Common myeloid progenitor, CD34-positive (primary cell): ENCODE results near the gene DNASE1L2. TPM values are rescaled to one million over a fixed set of nuclear protein-coding genes. Genes with fewer than 3 reads are reported as not detected.

Experiments
- CTCF ChIA-PET: fragments of 350-600 bp; sonication (Branson Sonifier 250); formaldehyde crosslinking; loops from one replicate; lab custom pipeline; 2021; ENCODE audit warnings: antibody characterized with exemption; lab: Charles Lee
- POLR2A ChIA-PET: fragments of 350-600 bp; sonication (Branson Sonifier 250); formaldehyde crosslinking; loops from one replicate; lab custom pipeline; 2021; ENCODE audit warnings: antibody characterized with exemption; lab: Charles Lee
- DNase-seq, 3 donors: peaks; one replicate each; pipeline versions ENCODE4 v3.0.0 to v3.0.0-alpha.2; 2013
- H3K27ac ChIP-seq, 2 experiments: 1 replicate in 1 of 2; 2 replicates in 1 of 2; pipeline ENCODE4 v1.7.0; 2013; ENCODE audit warnings: inconsistent platforms in 2 of 2, low read length in 2 of 2, mild to moderate bottlenecking in 2 of 2, low read depth in 1 of 2, moderate library complexity in 1 of 2; ENCODE audit not compliant: severe bottlenecking in 2 of 2, insufficient read depth in 1 of 2, poor library complexity in 1 of 2
- H3K27me3 ChIP-seq, 5 experiments: replicated peaks in 2 of 5; 1 replicate in 3 of 5; 2 replicates in 2 of 5; pipeline versions ENCODE4 v1.6.1 to v1.7.0; 2013; ENCODE audit warnings: low read length in 4 of 5, mild to moderate bottlenecking in 2 of 5, moderate library complexity in 2 of 5, inconsistent platforms in 1 of 5; ENCODE audit not compliant: insufficient read depth in 5 of 5, control insufficient read depth in 4 of 5
- H3K36me3 ChIP-seq, 4 experiments: 1 replicate in 2 of 4; 2 replicates in 2 of 4; pipeline versions ENCODE4 v1.6.1 to v1.7.0; 2013; ENCODE audit warnings: low read length in 3 of 4, control low read depth in 1 of 4, mild to moderate bottlenecking in 1 of 4; ENCODE audit not compliant: control insufficient read depth in 4 of 4, insufficient read depth in 4 of 4
- H3K4me1 ChIP-seq, 4 experiments: 1 replicate in 3 of 4; 2 replicates in 1 of 4; pipeline versions ENCODE4 v1.6.1 to v1.7.1; 2013; ENCODE audit warnings: low read length in 3 of 4, mild to moderate bottlenecking in 3 of 4, control low read depth in 1 of 4, inconsistent platforms in 1 of 4, moderate library complexity in 1 of 4; ENCODE audit not compliant: control insufficient read depth in 4 of 4, insufficient read depth in 4 of 4; ENCODE audit errors: control extremely low read depth in 1 of 4
- H3K4me3 ChIP-seq, 7 experiments: 1 replicate in 4 of 7; 2 replicates in 3 of 7; pipeline versions ENCODE4 v1.5.1 to v1.7.0; 2013; ENCODE audit warnings: mild to moderate bottlenecking in 7 of 7, low read length in 6 of 7, moderate library complexity in 6 of 7, inconsistent platforms in 2 of 7, low read depth in 2 of 7, control low read depth in 1 of 7; ENCODE audit not compliant: insufficient read depth in 4 of 7, control insufficient read depth in 1 of 7; ENCODE audit errors: extremely low read depth in 1 of 7
- H3K9me3 ChIP-seq, 5 experiments: 1 replicate in 4 of 5; 2 replicates in 1 of 5; pipeline versions ENCODE4 v1.6.1 to v1.7.1; 2013; ENCODE audit warnings: low read length in 4 of 5, mild to moderate bottlenecking in 2 of 5, inconsistent platforms in 1 of 5, low read depth in 1 of 5, moderate library complexity in 1 of 5; ENCODE audit not compliant: control insufficient read depth in 4 of 5, insufficient read depth in 2 of 5; ENCODE audit errors: control extremely low read depth in 1 of 5
- WGBS: methylation state at CpG from one replicate; pipeline ENCODE4 v1.1.5; 2013; ENCODE audit not compliant: insufficient coverage; 5-methylcytosine and 5-hydroxymethylcytosine counted together
- polyA plus RNA-seq: library from polyadenylated mRNA; unstranded; fragments of 120-200 nt; gene quantifications from one replicate; pipeline ENCODE4 v1.2.1, GENCODE V29; 2013

The DNASE1L2 gene
- polyA plus RNA-seq: 0.16 TPM

- POLR2A ChIA-PET: interaction anchor here (0.8 to 1.4 kb wide), 2 partner anchors 13 to 15 kb away, joined by 3 read pairs; partner anchors contain the start of genes E4F1 and ECI1
- Histone ChIP-seq H3K4me1 (peaks cover 0 to 18% (median 8%) of the 10 kb centered on the region in 4 experiments), H3K9me3 (no peaks in the 10 kb centered on the region), H3K4me3 (peak within 1 kb of the TSS in 4 of 7 experiments; percentile 23 to 48 (median 42)), H3K36me3 (peaks cover 6 to 46% (median 28%) of the 10 kb centered on the region in 4 experiments), H3K27me3 (peaks cover 0 to 43% (median 12%) of the 10 kb centered on the region in 5 experiments), H3K27ac (no peak within 1 kb of the TSS)
- CTCF ChIA-PET: interaction anchor here (1.5 to 1.7 kb wide), 2 partner anchors 11 to 16 kb away, joined by 4 to 7 read pairs; no protein-coding TSS in a partner anchor
- no peak for DNase-seq
- WGBS: 8% methylated on average over 58 of the region's 64 CpGs
Observed at GRCh38 chr16:2236337-2237101, at the start of gene DNASE1L2. Gene DNASE1L2, plus strand, starts transcription at chr16:2236444. Its CDS starts 373 bp downstream, at chr16:2236817.

GRCh38 chr16:2186505-2186904 lies 49.7 kb upstream of the DNASE1L2 start:
- CTCF ChIA-PET: interaction anchor here (1.9 kb wide), 1 partner anchor 8 kb away, joined by 5 read pairs; no protein-coding TSS in a partner anchor
- 98% methylated on average over 18 of the region's 20 CpGs for WGBS
- POLR2A ChIA-PET: no interaction called here
- DNase-seq: no peak
- Histone ChIP-seq H3K9me3 (no peaks in the 10 kb centered on the region), H3K4me3 (no peak overlapping the region), H3K27me3 (no peaks in the 10 kb centered on the region), H3K27ac (no peak overlapping the region), H3K36me3 (no peaks in the 10 kb centered on the region), H3K4me1 (no peaks in the 10 kb centered on the region)

- ChIA-PET POLR2A (no interaction called here), CTCF (interaction anchor here (1.4 kb wide), 1 partner anchor 65 kb away, joined by 4 read pairs; the partner anchor contains the start of gene ECI1)
- no peak for DNase-seq
Observed at GRCh38 chr16:2187212-2187611, 49.0 kb upstream of the DNASE1L2 start.

GRCh38 chr16:2188395-2188794 lies 47.8 kb upstream of the DNASE1L2 start:
- ChIA-PET CTCF (interaction anchor here (1.4 kb wide), 1 partner anchor 63 kb away, joined by 4 read pairs; the partner anchor contains the start of gene ECI1), POLR2A (interaction anchor here (0.6 to 0.7 kb wide), 2 partner anchors 24 to 142 kb away, joined by 5 read pairs; no protein-coding TSS in a partner anchor)
- Histone ChIP-seq H3K36me3 (no peaks in the 10 kb centered on the region), H3K9me3 (no peaks in the 10 kb centered on the region), H3K4me3 (no peak overlapping the region), H3K27ac (no peak overlapping the region), H3K27me3 (peaks cover 0 to 3% (median 0%) of the 10 kb centered on the region in 5 experiments), H3K4me1 (no peaks in the 10 kb centered on the region)
- DNase-seq: no peak
- WGBS: 100% methylated on average over 4 of the region's 8 CpGs

More at GRCh38 chr16:2187212-2187611, 49.0 kb upstream of the DNASE1L2 start:
- H3K27me3 ChIP-seq: no peaks in the 10 kb centered on the region
- H3K36me3 ChIP-seq: no peaks in the 10 kb centered on the region
- WGBS: 88% methylated on average over 16 of the region's 17 CpGs
- no peak overlapping the region for H3K27ac ChIP-seq
- H3K4me1 ChIP-seq: no peaks in the 10 kb centered on the region
- no peak overlapping the region for H3K4me3 ChIP-seq
- no peaks in the 10 kb centered on the region for H3K9me3 ChIP-seq

GRCh38 chr16:2189252-2189893 lies 46.9 kb upstream of the DNASE1L2 start:
- H3K4me3 ChIP-seq: no peak overlapping the region
- H3K9me3 ChIP-seq: no peaks in the 10 kb centered on the region
- DNase-seq: no peak
- WGBS: 98% methylated on average over 20 of the region's 25 CpGs
- H3K36me3 ChIP-seq: no peaks in the 10 kb centered on the region
- H3K4me1 ChIP-seq: no peaks in the 10 kb centered on the region
- H3K27me3 ChIP-seq: peaks cover 0 to 12% (median 3%) of the 10 kb centered on the region in 5 experiments
- ChIA-PET POLR2A (no interaction called here), CTCF (no interaction called here)
- no peak overlapping the region for H3K27ac ChIP-seq

- no peaks in the 10 kb centered on the region for H3K9me3 ChIP-seq
- H3K4me3 ChIP-seq: no peak overlapping the region
- H3K36me3 ChIP-seq: no peaks in the 10 kb centered on the region
- peaks cover 0 to 20% (median 11%) of the 10 kb centered on the region in 5 experiments for H3K27me3 ChIP-seq
- H3K4me1 ChIP-seq: peaks cover 0 to 4% (median 2%) of the 10 kb centered on the region in 4 experiments
- ChIA-PET CTCF (no interaction called here), POLR2A (no interaction called here)
- H3K27ac ChIP-seq: no peak overlapping the region
- DNase-seq: no peak
- 97% methylated on average over 17 of the region's 24 CpGs for WGBS
Observed at GRCh38 chr16:2190002-2190658, 46.1 kb upstream of the DNASE1L2 start.
